Esophagus mucosa (tissue), 1 donor: ENCODE data around the gene GRAMD4. TPM values are rescaled to one million over a fixed set of nuclear protein-coding genes. Genes with fewer than 3 reads are reported as not detected.

Experiments used
- ATAC-seq: fragments of 200-7000 bp; cut with Tn5 transposase; one replicate; pipeline ENCODE4 v1.9.1; 2020
- total RNA-seq: library from RNA; stranded (reverse); gene quantifications from one replicate; pipeline ENCODE4 v1.2.4, GENCODE V29; 2023
- donor health status: DM: yes; HTN: yes; CAD: no.

GRAMD4 gene
- total RNA-seq, 1 donor from 2014 or later, result 37.7 TPM

GRCh38 chr22:46674367-46674781 is 54.2 kb downstream of the GRAMD4 start:
- ATAC-seq, result peak; percentile 21

- ATAC-seq, result no peak
These were observed 54.7 kb downstream of the GRAMD4 start for GRCh38 chr22:46674906-46675305.

DNA sequence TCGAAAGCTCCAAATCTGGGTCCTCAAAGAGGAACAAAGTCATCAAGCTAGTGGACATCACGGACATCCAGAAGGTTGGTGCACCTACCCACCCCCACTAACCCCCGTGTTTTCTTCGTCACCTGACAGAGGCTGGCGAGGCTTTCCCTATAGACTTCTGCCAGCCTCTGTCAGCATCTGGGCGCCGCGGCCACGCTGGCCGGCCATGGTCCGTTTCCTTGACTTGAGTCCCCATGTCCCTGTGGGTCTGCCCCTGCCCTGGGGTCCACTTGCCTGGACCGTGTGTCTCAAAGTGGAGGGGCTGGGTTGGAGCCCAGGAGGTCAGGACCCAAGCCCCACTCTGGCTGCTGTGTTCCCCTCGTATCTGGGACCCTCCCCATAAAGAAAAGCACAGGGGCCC is 55.3 kb downstream of the GRAMD4 start:
- ATAC-seq, result no peak

DNA sequence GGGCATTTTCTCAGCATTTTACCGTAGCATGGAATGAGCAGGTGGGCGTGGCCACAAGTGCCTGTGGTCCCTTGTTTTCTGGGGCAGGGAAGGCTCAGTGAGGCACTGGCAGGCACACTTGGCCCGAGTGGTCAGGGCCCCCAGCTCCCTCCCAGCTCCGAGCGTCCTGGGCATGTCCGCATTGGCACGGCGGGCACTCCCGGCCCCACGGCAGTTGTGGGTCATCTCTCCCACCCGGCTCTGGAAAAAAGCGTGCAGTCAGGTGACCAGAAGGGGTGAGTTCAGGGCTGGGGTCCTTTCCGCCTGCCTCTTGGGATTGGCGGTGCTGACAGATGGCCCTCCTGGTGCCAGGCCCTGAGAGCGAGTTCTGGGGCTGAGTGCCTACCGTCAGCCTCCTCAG is 55.8 kb downstream of the GRAMD4 start:
- no peak for ATAC-seq

DNA sequence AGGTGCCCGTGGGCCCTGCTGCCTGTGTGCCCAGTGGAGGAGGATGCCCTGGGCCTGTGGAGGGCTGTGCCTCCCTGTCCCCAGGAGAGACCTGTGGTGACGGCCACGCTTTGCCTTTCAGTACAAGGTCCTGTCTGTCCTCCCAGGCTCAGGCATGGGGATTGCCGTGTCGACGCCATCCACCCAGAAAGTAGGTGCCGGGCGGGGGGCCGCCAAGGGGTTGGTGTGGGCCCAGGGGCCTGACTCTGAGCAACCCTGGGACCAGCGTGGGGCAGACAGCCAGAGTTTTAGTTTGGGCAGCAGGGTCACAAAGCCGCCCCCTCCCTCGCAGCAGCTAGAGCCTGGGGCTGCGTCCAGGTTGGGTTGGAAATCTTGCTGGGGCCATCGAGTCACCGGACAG is 56.3 kb downstream of the GRAMD4 start:
- no peak for ATAC-seq

DNA sequence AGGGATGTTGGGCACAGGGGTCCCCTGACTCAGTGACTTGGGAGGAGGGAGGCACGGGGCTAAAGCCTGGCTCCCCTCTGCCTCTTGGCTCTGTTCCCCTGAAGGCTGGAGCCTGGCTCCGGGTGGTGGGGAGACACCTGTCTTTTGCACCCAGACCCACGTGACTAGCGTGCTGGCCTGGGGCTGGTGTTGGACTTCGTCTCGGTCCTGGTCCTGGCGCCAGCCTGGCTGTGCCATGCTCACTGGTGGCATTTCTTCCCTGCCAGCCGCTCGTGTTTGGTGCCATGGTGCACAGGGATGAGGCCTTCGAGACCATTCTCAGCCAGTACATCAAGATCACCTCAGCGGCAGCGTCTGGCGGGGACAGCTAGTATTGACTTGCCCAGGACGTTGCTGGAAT is 56.7 kb downstream of the GRAMD4 start:
- ATAC-seq, result no peak

GRCh38 chr22:46677323-46678002 is 57.3 kb downstream of the GRAMD4 start:
- no peak for ATAC-seq

DNA sequence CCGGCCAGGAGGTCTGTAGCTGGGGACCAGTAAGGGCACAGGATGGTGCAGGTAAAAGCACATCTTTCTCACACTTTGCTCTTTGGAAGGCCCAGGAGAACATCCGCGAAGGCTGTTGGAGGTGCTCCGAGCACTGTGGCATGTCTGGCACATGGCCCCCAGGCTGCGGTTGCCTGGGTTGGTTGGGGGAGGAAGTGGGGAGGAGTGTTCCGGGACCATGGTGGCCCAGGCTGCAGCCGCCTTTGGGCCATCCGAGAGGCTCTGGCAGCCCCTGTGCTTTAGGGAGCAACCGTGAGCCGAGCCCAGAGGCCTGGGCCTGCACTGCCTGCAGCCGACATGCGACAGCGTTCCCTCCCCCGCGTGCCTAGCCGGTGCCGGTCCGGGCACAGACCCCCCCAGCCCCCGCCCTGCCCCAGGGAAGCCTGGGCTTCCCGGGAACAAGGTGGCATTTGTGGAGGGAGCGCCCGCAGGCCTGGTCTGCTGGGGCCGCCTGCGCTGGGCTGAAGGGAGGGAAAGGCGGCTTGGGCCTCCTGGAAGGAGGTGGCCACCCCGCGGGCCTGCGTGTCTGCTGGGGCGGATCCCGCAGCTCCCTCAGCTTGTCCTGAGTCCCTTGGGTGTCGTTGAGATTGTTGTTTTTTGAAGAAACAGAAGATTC is 57.9 kb downstream of the GRAMD4 start:
- ATAC-seq, result no peak

DNA sequence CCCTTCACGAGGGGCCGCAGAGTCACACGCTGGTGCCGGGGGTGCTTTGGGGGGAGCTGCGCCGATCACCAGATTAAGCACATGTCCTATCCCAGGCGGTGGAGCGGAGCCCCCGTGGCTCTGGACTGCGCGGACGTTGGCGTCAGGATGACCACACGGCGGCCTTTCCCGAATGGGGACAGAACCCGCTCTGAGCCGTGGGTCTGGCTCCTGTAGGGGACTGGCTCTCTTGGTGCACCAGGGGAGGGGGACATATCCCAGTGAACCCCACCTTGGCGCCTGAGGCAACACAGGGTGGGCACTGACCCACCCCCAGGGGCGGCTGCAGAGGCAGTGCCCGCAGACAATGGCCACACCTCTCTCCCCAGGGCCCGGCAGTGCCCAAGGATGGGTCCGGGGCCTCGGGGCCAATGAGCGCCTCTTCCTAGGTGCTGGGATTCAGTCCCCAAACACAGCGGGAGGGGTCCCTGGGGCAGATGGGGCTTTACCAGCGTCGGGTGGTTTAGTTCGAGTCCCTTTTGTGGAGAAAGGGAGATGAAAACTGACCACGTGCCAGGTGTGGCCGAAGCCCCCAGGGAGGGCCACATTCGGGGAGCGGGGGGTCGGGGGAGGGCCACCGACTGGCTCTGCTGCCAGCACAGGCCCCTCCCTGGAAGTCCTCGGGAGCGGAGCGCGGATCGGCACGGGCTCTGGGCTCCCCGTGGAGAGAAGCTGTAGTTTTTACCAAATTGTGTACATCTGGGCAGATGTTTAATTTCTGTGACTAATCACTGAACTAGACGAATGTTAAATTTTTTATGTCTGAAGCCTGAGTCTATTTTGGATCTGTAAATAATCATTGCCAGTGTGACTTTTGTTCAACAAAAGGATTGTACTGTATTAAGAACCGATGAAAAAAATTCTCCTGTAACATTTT is 58.9 kb downstream of the GRAMD4 start:
- ATAC-seq, result no peak

DNA sequence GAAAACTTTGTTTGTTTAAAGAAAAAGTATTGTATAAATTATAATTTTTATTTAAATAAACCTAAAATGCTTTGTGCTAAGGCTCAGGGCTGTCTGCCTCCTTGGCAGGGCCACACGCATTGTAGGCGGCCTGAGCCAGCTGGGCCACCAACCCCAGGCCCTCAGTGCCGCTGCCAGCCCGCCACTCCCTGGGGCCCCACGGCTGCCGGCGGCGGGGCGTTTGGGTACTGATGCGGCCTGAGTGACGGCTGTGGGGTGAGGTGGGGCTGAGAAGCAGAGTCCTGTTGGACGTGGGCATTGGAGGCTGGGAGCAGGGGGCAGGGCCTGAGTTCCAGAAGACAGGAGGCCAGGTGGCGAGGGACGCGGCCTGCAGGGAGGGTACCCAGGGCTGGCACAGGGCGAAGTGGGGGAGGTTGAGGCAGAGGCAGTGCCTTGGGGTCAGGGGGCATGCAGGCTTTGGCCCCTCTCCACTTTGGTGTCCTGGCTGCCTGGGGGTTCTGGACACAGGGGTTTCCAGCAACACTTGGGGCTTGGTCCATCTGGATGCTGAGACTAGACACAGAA is 59.6 kb downstream of the GRAMD4 start:
- no peak for ATAC-seq

- peak; percentile 37 for ATAC-seq
These were observed 60.8 kb downstream of the GRAMD4 start for GRCh38 chr22:46681010-46681409.

GRCh38 chr22:46682011-46682731 is 62.0 kb downstream of the GRAMD4 start:
- no peak for ATAC-seq

- ATAC-seq, result no peak
These were observed 64.5 kb downstream of the GRAMD4 start for GRCh38 chr22:46684706-46685105.

- no peak for ATAC-seq
These were observed 66.2 kb downstream of the GRAMD4 start for GRCh38 chr22:46686221-46687047.

GRCh38 chr22:46687048-46687444 is 66.9 kb downstream of the GRAMD4 start:
- no peak for ATAC-seq

GRCh38 chr22:46687460-46687859 is 67.3 kb downstream of the GRAMD4 start:
- ATAC-seq, result no peak

- peak; percentile 78 for ATAC-seq
These were observed 68.8 kb downstream of the GRAMD4 start for GRCh38 chr22:46688949-46689348.

DNA sequence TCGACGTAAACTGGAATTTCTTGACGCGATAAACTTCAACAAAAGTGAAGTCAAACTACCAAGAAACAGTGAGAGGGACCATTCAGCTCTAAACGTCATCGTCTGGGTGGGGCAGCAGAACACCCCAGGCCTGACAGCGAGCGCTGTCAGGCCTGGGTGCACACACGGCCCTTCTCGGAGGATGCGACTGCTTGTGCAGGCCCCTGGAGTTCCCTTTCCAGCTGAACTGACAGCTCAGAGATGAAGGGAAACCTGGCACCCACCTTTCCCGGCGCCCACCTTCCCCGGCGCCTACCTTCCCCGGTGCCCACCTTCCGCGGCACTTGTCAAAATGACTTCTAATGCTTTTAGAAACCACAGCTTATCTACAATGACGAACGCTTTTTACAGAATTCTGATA is 70.0 kb downstream of the GRAMD4 start:
- ATAC-seq, result no peak

DNA sequence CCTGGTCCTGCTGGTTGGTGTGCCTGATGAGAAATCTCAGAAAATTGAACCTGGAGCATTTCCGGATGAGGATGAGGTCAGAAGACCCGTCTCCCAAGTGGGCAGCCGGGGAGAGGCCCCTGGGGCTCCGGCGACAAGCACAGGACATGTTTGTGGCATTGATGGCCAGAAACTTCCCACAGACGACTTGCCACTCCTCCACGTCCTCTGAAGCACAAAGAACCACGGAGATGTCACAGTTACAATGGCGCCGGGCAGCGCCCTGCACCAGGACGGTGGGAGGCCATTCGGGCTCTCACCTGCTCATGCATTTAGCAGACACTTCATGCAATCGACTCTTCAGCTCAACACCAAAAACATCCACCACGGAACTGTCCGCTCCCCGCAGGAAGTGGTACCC is 71.4 kb downstream of the GRAMD4 start:
- ATAC-seq, result no peak

GRCh38 chr22:46693634-46694415 is 73.6 kb downstream of the GRAMD4 start:
- no peak for ATAC-seq
